AG10803 (cell line): ENCODE results near the gene BEND5.

Experiments
- DNase-seq: peaks from one replicate; pipeline ENCODE4 v3.0.0; 2010; ENCODE audit warnings: low read depth
- H3K4me3 ChIP-seq: 2 replicates; pipeline ENCODE4 v1.5.1; 2011; ENCODE audit warnings: mild to moderate bottlenecking, low read length, control low read depth
- TF ChIP-seq, protein P1 (sequence below): conservative IDR thresholded peaks from 2 replicates; pipeline ENCODE4 v1.5.1; 2011; ENCODE audit warnings: mild to moderate bottlenecking, low read length, control low read depth, inconsistent platforms

BEND5 gene

DNA sequence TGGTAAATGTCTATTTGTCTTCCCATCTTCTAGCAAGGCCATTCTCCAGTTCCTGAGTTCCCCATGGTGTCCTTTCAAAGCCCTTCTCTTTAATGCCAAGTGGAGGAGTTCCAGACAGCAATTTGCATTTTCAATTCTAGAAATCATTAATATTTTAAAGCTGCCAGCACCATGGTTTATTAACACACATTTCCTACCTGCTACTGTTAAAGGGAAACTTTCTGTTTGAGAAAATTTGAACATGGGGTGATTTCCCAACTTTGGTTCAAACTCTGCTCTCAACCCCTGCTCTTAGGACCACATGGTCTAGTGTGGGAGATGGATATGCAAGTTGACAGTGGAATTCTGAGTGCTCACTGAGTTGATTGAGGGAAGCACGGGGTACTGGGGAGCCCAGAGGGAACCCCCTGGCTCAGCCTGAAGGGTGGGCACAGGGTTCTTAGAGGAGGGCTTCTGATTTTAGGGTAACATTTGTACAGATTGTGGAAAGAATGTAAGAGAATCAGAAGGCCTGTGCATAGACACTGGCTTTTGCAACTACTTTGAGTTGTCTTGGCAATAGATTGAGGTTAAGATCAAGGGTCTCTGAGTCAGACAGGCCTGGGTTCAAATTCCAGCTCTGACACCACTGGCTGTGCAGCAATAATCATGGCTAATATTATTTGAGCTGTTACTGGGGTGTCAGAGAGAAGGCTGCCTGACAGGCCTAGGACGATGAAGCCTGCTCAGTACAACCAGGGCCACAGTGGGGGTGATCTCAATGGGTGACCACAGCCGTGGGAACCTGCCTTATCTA, 97.8 kb downstream of the BEND5 start:
- TF ChIP-seq, protein P1, sequence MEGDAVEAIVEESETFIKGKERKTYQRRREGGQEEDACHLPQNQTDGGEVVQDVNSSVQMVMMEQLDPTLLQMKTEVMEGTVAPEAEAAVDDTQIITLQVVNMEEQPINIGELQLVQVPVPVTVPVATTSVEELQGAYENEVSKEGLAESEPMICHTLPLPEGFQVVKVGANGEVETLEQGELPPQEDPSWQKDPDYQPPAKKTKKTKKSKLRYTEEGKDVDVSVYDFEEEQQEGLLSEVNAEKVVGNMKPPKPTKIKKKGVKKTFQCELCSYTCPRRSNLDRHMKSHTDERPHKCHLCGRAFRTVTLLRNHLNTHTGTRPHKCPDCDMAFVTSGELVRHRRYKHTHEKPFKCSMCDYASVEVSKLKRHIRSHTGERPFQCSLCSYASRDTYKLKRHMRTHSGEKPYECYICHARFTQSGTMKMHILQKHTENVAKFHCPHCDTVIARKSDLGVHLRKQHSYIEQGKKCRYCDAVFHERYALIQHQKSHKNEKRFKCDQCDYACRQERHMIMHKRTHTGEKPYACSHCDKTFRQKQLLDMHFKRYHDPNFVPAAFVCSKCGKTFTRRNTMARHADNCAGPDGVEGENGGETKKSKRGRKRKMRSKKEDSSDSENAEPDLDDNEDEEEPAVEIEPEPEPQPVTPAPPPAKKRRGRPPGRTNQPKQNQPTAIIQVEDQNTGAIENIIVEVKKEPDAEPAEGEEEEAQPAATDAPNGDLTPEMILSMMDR = no peak
- no peak overlapping the region for H3K4me3 ChIP-seq
- DNase-seq = no peak
